CD4-positive, alpha-beta T cell treated with Interleukin-10 for 1 hour (primary cell): ENCODE results near the gene ATP6V1G1.
"Not testable (repeated sequence)": the region's sequence is repeated elsewhere in the genome, so short reads cannot be mapped to it uniquely, and the experiment has no call there.

Experiments used
- DNase-seq: peaks from one replicate; pipeline ENCODE4 v3.0.0-alpha.2; 2020

The ATP6V1G1 gene

GRCh38 chr9:114580609-114581193, 6.9 kb upstream of the ATP6V1G1 start:
- DNase-seq = no peak

- no peak for DNase-seq
These were observed 4.0 kb upstream of the ATP6V1G1 start for GRCh38 chr9:114583371-114584155.

- peak; percentile 30 for DNase-seq
These were observed 641 bp downstream of the ATP6V1G1 start for GRCh38 chr9:114588210-114588609.

GRCh38 chr9:114588651-114589526, 1.3 kb downstream of the ATP6V1G1 start:
- DNase-seq = no peak

- no peak for DNase-seq
These were observed 2.8 kb downstream of the ATP6V1G1 start for GRCh38 chr9:114590328-114590727.

GRCh38 chr9:114591291-114591787, 3.8 kb downstream of the ATP6V1G1 start:
- DNase-seq = no peak

- DNase-seq = no peak
These were observed 4.3 kb downstream of the ATP6V1G1 start for GRCh38 chr9:114591849-114592248.

- peak; percentile 81 for DNase-seq
These were observed 4.8 kb downstream of the ATP6V1G1 start for GRCh38 chr9:114592356-114592755.

- DNase-seq = no peak
These were observed 6.6 kb downstream of the ATP6V1G1 start for GRCh38 chr9:114594136-114594535.

- DNase-seq = not testable (repeated sequence)
These were observed 13.1 kb downstream of the ATP6V1G1 start for GRCh38 chr9:114600502-114601248.

- DNase-seq = not testable (repeated sequence)
These were observed 14.2 kb downstream of the ATP6V1G1 start for GRCh38 chr9:114601787-114602186.

- no peak for DNase-seq
These were observed 15.1 kb downstream of the ATP6V1G1 start for GRCh38 chr9:114602620-114603019.

GRCh38 chr9:114603248-114603647, 15.7 kb downstream of the ATP6V1G1 start:
- no peak for DNase-seq

- no peak for DNase-seq
These were observed 17.4 kb downstream of the ATP6V1G1 start for GRCh38 chr9:114604989-114605388.

- no peak for DNase-seq
These were observed 18.5 kb downstream of the ATP6V1G1 start for GRCh38 chr9:114606068-114606467.

- no peak for DNase-seq
These were observed 19.1 kb downstream of the ATP6V1G1 start for GRCh38 chr9:114606597-114607207.

- DNase-seq = no peak
These were observed 20.3 kb downstream of the ATP6V1G1 start for GRCh38 chr9:114607671-114608524.

- DNase-seq = no peak
These were observed 20.9 kb downstream of the ATP6V1G1 start for GRCh38 chr9:114608525-114608796.

- no peak for DNase-seq
These were observed 24.1 kb downstream of the ATP6V1G1 start for GRCh38 chr9:114611516-114612271.

- no peak for DNase-seq
These were observed 24.8 kb downstream of the ATP6V1G1 start for GRCh38 chr9:114612272-114612923.
